GM18951 (cell line): ENCODE results near the gene ARHGEF7.

Experiments
- POLR2A ChIP-seq: IDR thresholded peaks from 4 replicates; pipeline ENCODE4 v1.6.1; 2011; ENCODE audit warnings: mild to moderate bottlenecking; ENCODE audit not compliant: insufficient read length, insufficient read depth; ENCODE audit errors: extremely low read depth
- in situ Hi-C: fragments of 300-500 bp; cut with MboI; formaldehyde crosslinking; loops from one replicate; pipeline ENCODE4 v1.12.0; 2022; ENCODE audit warnings: low sequenced_read_pairs, mixed read lengths, inconsistent platforms; ENCODE audit not compliant: unreplicated experiment

The ARHGEF7 gene

GRCh38 chr13:111117961-111118360, 2.9 kb downstream of the ARHGEF7 start:
- no peak for TF ChIP-seq POLR2A
- in situ Hi-C loops, result no loop called here

GRCh38 chr13:111118898-111119607, 3.9 kb downstream of the ARHGEF7 start:
- in situ Hi-C loops, result no loop called here
- no peak for TF ChIP-seq POLR2A

GRCh38 chr13:111119966-111120365, 4.9 kb downstream of the ARHGEF7 start:
- in situ Hi-C loops, result no loop called here
- TF ChIP-seq POLR2A, result no peak

GRCh38 chr13:111120422-111120821, 5.3 kb downstream of the ARHGEF7 start:
- in situ Hi-C loops, result no loop called here
- no peak for TF ChIP-seq POLR2A

DNA sequence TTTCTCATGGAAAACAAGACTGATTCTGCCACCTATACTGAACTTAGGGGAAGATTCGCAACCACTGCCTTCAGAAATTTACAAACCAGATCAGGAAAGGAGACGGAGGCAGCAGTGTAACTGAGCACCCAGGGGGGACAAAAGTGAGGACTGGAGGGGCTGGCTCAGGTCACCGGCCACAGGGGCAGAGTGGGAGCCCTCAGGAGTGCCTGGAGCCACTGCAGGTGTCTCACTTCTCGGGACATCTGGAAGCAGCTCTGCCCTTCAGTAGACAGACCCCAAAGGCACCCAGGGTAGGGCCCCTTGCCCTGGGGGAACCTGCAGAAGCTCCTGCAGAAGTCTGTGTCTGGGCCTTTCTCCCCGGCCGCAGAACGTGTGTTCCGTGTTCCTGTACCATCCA, 5.8 kb downstream of the ARHGEF7 start:
- TF ChIP-seq POLR2A, result no peak
- in situ Hi-C loops, result no loop called here

DNA sequence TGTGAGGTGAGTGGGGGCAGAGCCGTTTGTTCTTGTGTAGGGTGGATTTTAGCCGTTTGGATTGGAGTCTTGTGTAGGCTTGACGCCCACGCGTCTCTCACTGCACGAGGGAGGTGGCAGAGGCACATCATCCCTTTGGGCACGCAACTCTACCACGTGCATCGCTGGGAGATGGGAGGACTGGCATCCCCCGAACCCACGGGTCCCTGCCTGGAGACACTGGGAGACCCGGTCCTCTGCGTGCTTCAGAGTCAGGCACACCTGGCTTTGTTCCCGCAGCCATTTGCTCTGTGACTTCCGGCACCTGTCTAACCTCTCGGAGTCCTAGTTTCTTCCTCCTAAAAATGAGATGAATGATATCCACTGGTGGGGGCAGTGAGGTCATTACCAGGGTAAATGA, 6.4 kb downstream of the ARHGEF7 start:
- TF ChIP-seq POLR2A, result no peak

DNA sequence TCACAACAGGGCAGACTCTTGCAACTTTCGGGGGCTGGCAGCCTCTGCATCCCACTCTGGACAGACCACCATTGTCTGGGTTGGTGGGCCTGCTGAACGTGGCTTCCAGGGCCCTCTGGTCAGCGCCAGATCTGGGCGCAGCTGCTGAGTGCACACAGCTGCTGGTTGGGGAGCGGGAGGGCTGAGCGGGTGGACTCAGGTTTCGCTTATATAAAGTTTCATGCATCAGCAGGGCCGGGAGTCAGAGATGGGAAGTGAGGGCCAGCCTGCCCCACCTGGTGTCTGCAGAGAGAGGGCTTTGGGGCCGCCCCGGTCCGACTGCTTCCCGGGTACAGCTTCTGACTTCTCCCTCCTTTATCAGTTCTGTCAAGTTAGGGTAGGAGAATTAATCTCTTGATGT, 6.9 kb downstream of the ARHGEF7 start:
- no peak for TF ChIP-seq POLR2A
- in situ Hi-C loops, result no loop called here

More for the DNA sequence above, 6.4 kb downstream of the ARHGEF7 start:
- in situ Hi-C loops, result no loop called here

DNA sequence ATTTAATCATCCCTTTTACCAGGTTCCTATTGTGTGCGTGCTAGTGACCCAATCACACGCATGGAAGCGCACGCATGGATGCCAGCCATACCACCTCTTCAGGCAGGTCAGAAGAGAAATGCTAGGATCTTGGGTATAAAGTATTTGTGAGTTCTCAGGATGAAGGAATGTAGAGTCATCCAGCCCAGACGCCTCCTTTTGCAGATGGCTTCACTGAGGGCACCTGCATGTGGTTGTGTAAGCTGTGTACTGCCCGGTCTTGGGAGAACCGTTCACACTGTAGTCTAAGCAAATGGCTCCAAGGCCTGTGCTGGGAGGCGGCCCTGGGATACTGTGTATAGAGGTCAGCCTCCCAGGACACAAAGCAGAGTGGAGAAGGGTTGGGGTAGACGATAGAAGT, 7.5 kb downstream of the ARHGEF7 start:
- no peak for TF ChIP-seq POLR2A
- in situ Hi-C loops, result no loop called here

DNA sequence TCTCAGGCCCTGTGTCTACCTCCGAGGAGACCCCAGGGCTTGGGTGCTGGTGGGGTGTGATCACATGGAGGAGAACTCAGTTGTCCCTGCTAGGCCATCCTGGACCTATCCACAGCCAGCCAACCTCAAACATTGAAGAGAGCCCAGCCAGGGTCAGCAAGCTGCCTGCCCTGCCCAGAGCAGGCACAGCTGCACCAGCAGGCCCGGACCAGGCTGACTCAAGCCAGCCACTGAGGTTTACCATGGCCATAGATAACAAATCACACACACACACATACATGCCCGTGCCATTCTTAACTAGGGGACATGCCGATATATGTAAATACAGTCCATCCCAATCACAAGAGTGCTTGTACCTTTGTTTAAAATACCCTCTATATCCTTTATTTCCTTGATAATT, 8.1 kb downstream of the ARHGEF7 start:
- in situ Hi-C loops, result no loop called here
- TF ChIP-seq POLR2A, result no peak

GRCh38 chr13:111123649-111124048, 8.5 kb downstream of the ARHGEF7 start:
- no peak for TF ChIP-seq POLR2A

DNA sequence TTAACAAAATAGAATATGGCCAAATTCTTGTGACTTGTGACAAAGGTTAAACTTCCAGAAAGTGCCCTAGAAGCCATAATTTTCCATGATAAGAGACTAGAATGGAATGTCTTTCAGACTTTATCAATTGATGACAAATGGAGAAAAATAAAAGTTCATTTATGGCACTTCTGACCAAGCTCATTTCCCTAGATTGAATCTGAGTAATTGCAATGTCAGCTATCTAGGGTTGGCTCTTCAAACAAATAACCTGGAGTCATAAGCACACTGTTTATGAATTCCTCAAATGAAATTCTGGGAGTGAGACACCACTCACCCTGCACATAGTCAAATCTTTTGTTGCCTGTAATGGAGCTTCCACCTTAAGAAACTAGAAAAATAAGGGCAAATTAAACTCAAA, 11.4 kb downstream of the ARHGEF7 start:
- in situ Hi-C loops, result no loop called here
- TF ChIP-seq POLR2A, result no peak

More at GRCh38 chr13:111123649-111124048, 8.5 kb downstream of the ARHGEF7 start:
- in situ Hi-C loops, result no loop called here

GRCh38 chr13:111129465-111130115, 14.5 kb downstream of the ARHGEF7 start:
- no peak for TF ChIP-seq POLR2A
- in situ Hi-C loops, result no loop called here

DNA sequence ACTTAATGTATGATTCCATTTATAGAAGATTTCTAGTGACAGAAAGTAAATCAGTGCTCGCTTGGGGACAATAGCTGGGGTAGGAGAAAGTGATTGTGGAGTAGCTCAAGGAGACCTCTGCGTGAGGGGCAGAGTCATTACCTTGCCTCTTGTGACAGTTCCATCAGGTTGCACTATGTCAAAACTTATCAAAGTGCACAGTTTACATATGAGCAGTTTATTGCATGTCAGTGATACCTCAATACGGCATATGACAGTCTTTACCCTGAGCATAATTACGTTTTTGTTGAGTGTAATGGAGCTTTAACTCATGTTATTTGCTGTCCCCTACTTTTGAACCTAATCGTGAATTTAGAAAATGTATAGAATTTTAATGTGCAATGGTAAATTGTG, 15.0 kb downstream of the ARHGEF7 start:
- no peak for TF ChIP-seq POLR2A
- in situ Hi-C loops, result no loop called here

- no peak for TF ChIP-seq POLR2A
- in situ Hi-C loops, result no loop called here
These were observed 15.9 kb downstream of the ARHGEF7 start for GRCh38 chr13:111131048-111131447.
